ENCODE measurements around the gene BIRC6.
"Not testable (repeated sequence)": the region's sequence is repeated elsewhere in the genome, so short reads cannot be mapped to it uniquely, and the experiment has no call there.

The BIRC6 gene

DNA sequence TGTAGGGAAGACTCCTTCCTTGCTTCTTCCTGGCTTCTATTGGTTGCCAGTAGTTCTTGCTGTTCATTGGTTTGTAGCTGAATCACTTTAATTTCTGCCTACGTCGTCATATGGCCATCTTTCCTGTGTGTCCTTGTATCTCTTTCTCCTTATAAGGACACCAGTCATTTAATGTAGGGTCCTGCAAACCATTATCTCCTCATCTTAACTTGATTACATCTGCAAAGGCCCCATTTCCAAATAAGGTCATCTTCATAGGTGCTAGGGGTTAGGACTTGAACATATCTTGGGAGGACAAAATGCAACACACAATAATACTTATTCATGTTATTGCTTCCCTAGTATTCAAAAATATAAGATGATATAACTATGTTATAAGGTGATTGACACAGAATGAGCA is 175.5 kb downstream of the BIRC6 start:
- DNase-seq (ENCODE audit: insufficient read length) (no peak), FAIRE-seq (no peak)
- TF ChIP-seq POLR2A (IDR thresholded peaks at IDR 0.05; ENCODE audit: low read depth, low read length) (no peak), TAF1 (IDR thresholded peaks at IDR 0.05; ENCODE audit: borderline replicate concordance, low read depth, low read length) (no peak), POLR2AphosphoS5 (IDR thresholded peaks at IDR 0.05; ENCODE audit: low read depth, low read length) (no peak)

GRCh38 chr2:32532961-32533360 is 176.1 kb downstream of the BIRC6 start:
- no peak for TF ChIP-seq POLR2AphosphoS5 (IDR thresholded peaks at IDR 0.05; ENCODE audit: low read depth, low read length)
- no peak for TF ChIP-seq TAF1 (IDR thresholded peaks at IDR 0.05; ENCODE audit: borderline replicate concordance, low read depth, low read length)
- TF ChIP-seq POLR2A (IDR thresholded peaks at IDR 0.05; ENCODE audit: low read depth, low read length), result no peak
- no peak for FAIRE-seq

DNA sequence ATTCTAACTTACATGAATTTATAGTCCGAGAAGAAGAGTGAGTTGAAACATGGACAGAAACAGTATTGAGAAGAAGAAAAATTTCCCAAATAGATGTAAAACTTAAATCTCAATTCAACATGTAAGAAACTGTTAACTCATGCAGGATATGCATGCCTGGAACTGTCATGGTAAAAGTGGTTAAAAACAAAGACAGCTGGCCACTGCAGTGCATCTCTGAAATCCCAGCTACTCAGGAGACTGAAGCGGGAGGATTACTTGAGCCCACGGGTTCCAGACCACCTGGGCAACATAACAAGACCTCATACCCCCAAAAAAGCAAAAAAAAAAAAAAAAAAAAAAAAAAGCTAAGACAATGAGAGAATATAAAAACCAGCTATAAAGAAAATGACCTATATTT is 178.0 kb downstream of the BIRC6 start:
- FAIRE-seq (no peak), DNase-seq (ENCODE audit: insufficient read length) (no peak)
- TF ChIP-seq POLR2AphosphoS5 (IDR thresholded peaks at IDR 0.05; ENCODE audit: low read depth, low read length) (no peak), POLR2A (IDR thresholded peaks at IDR 0.05; ENCODE audit: low read depth, low read length) (no peak), TAF1 (IDR thresholded peaks at IDR 0.05; ENCODE audit: borderline replicate concordance, low read depth, low read length) (no peak)

More at GRCh38 chr2:32532961-32533360, 176.1 kb downstream of the BIRC6 start:
- no peak for DNase-seq (ENCODE audit: insufficient read length)

GRCh38 chr2:32538735-32539134 is 181.9 kb downstream of the BIRC6 start:
- FAIRE-seq, result no peak
- TF ChIP-seq POLR2A (IDR thresholded peaks at IDR 0.05; ENCODE audit: low read depth, low read length) (no peak), POLR2AphosphoS5 (IDR thresholded peaks at IDR 0.05; ENCODE audit: low read depth, low read length) (no peak), TAF1 (IDR thresholded peaks at IDR 0.05; ENCODE audit: borderline replicate concordance, low read depth, low read length) (no peak)
- no peak for DNase-seq (ENCODE audit: insufficient read length)

DNA sequence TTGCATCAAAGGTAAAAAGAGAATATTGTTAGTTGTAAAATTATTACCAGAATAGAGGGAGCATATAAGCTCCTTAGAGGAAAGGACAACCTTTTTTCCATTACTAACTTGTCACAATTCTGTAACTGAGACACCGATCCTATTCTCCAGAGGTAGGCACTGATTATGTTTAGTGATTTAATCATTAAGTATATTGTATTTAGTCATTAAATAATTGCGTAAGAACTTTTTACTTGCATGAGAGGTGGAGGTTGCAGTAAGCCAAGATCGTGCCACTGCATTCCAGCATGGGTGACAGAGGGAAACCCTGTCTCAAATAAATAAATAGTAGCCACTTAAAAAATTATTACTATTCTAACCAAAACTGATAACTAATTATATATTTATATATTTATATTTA is 195.7 kb downstream of the BIRC6 start:
- FAIRE-seq; DNase-seq (ENCODE audit: insufficient read length): not testable (repeated sequence)

GRCh38 chr2:32553829-32554432 is 197.1 kb downstream of the BIRC6 start:
- no peak for TF ChIP-seq POLR2A (IDR thresholded peaks at IDR 0.05; ENCODE audit: low read depth, low read length)
- no peak for TF ChIP-seq POLR2AphosphoS5 (IDR thresholded peaks at IDR 0.05; ENCODE audit: low read depth, low read length)
- no peak for TF ChIP-seq TAF1 (IDR thresholded peaks at IDR 0.05; ENCODE audit: borderline replicate concordance, low read depth, low read length)
- no peak for DNase-seq (ENCODE audit: insufficient read length)
- peak; percentile 57 for FAIRE-seq

- DNase-seq (ENCODE audit: insufficient read length) (no peak), FAIRE-seq (no peak)
- no peak for TF ChIP-seq TAF1 (IDR thresholded peaks at IDR 0.05; ENCODE audit: borderline replicate concordance, low read depth, low read length)
These were observed 201.7 kb downstream of the BIRC6 start for GRCh38 chr2:32558492-32558891.

- DNase-seq (ENCODE audit: insufficient read length) (no peak), FAIRE-seq (no peak)
- TF ChIP-seq POLR2AphosphoS5 (IDR thresholded peaks at IDR 0.05; ENCODE audit: low read depth, low read length), result no peak
- no peak for TF ChIP-seq POLR2A (IDR thresholded peaks at IDR 0.05; ENCODE audit: low read depth, low read length)
- no peak for TF ChIP-seq TAF1 (IDR thresholded peaks at IDR 0.05; ENCODE audit: borderline replicate concordance, low read depth, low read length)
These were observed 202.3 kb downstream of the BIRC6 start for GRCh38 chr2:32559136-32559535.

- no peak for DNase-seq (ENCODE audit: insufficient read length)
- FAIRE-seq, result no peak
- TF ChIP-seq POLR2A (IDR thresholded peaks at IDR 0.05; ENCODE audit: low read depth, low read length) (no peak), TAF1 (IDR thresholded peaks at IDR 0.05; ENCODE audit: borderline replicate concordance, low read depth, low read length) (no peak), POLR2AphosphoS5 (IDR thresholded peaks at IDR 0.05; ENCODE audit: low read depth, low read length) (no peak)
These were observed 206.1 kb downstream of the BIRC6 start for GRCh38 chr2:32562906-32563305.

DNA sequence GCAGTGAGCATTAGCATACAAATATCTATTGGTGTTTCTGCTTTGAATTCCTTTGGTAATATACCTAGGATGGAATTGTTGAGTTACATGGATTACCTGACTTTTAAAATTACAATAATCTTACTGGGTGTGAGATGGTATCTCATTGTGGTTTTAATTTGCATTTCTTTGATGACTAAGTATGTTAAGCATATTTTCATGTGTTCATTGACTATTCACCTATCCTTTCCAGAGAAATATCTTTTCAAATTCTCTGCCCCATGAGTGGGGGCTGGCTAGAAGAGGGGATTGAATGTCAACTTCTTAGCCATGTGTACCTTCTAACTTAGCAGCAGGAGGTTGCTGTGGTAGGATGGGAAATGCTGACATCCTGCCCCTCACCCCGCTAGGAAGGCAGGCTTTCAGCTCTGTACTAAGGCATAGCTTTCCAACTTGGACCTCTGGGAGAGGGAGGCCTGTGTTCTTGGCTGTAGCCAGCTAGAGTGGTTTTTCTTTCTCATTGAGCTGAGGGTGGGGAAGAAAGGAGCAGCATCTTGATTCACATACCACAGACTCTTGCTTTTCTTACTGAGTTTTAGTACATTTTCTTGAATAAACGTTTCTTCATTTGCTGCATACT is 207.7 kb downstream of the BIRC6 start:
- no peak for DNase-seq (ENCODE audit: insufficient read length)
- TF ChIP-seq POLR2A (IDR thresholded peaks at IDR 0.05; ENCODE audit: low read depth, low read length), result no peak
- TF ChIP-seq POLR2AphosphoS5 (IDR thresholded peaks at IDR 0.05; ENCODE audit: low read depth, low read length), result no peak
- TF ChIP-seq TAF1 (IDR thresholded peaks at IDR 0.05; ENCODE audit: borderline replicate concordance, low read depth, low read length), result no peak
- no peak for FAIRE-seq

DNA sequence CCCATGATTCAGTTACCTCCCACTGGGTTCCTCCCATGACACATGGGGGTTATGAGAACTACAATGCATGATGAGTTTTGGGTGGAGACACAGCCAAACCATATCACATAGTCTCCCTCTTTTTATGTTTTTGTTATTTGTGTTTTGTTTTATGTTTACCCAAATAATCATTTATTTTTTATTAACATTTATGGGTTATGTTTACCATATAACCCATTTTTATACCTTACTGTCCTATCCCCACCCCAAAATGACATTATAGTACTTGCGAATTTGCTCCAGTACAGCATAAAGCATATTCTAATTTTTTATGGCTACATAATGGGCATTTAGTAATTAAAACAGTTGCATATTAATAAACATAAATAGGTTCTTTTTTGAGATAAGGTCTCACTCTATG is 209.1 kb downstream of the BIRC6 start:
- TF ChIP-seq POLR2A (IDR thresholded peaks at IDR 0.05; ENCODE audit: low read depth, low read length) (no peak), TAF1 (IDR thresholded peaks at IDR 0.05; ENCODE audit: borderline replicate concordance, low read depth, low read length) (no peak), POLR2AphosphoS5 (IDR thresholded peaks at IDR 0.05; ENCODE audit: low read depth, low read length) (no peak)
- no peak for DNase-seq (ENCODE audit: insufficient read length)
- no peak for FAIRE-seq

GRCh38 chr2:32572030-32572429 is 215.2 kb downstream of the BIRC6 start:
- FAIRE-seq (no peak), DNase-seq (ENCODE audit: insufficient read length) (no peak)
- TF ChIP-seq POLR2AphosphoS5 (IDR thresholded peaks at IDR 0.05; ENCODE audit: low read depth, low read length) (no peak), TAF1 (IDR thresholded peaks at IDR 0.05; ENCODE audit: borderline replicate concordance, low read depth, low read length) (no peak), POLR2A (IDR thresholded peaks at IDR 0.05; ENCODE audit: low read depth, low read length) (no peak)
